ENCODE data around the gene NHSL2. TPM values are rescaled to one million over a fixed set of nuclear protein-coding genes. Genes with fewer than 3 reads are reported as not detected.

The NHSL2 gene
- total RNA-seq, 1 experiment from 2014 or later = not detected

DNA sequence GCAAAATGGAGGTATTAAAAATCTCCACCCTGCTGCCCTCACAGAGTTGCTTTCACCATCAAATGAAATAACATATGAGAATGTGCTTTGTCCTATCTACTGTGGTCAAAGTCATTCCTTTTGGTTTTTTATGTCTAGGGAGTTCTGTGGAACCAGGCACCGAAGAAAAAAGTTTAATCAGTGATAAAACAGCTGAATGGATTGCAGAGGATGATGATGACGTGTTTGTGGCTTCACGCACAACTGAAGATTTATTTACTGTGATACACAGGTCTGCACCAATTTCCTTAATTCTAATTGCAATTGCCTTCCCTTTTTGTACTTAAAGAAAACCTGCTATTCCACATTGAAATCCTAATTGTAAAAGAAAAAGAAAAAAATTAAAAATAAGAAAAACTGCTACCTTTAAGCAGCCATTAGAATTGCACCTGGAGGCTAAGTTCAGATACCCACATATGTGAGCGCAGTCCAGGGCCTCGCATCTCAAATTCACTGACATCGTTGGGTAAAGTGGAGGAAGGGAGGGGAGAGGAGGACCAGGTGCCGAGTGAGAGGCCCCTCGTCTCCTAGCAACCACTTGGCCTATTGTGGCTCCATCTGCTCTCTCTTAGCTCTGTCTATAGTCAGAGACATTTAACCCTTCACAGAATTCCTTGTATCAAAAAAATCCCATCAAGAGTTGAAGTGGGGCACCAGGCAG, 231.6 kb downstream of the NHSL2 start:
- no peak for DNase-seq
- no peaks in the 10 kb centered on the region for H3K9me3 ChIP-seq (ENCODE audit: insufficient read depth, low read depth)
- intact Hi-C loops (cut with micrococcal nuclease; ENCODE audit: unreplicated experiment) = no loop called here
- no peaks in the 10 kb centered on the region for H4K20me1 ChIP-seq (ENCODE audit: insufficient read depth)
- ChIA-PET CTCF (no interaction called here), POLR2A (ENCODE audit: unreplicated experiment) (no interaction called here)
- H3K27ac ChIP-seq = no peak overlapping the region
- no peaks in the 10 kb centered on the region for H3F3A ChIP-seq (ENCODE audit: insufficient read depth, low read depth)
- no peaks in the 10 kb centered on the region for H3K4me1 ChIP-seq (replicated peaks; ENCODE audit: insufficient read depth)
- H3K4me3 ChIP-seq = no peak overlapping the region
- H3K79me2 ChIP-seq (ENCODE audit: low read depth) = no peaks in the 10 kb centered on the region
- no peak overlapping the region for H2AFZ ChIP-seq
- H3K4me2 ChIP-seq = no peak overlapping the region
- no peaks in the 10 kb centered on the region for H3K9me2 ChIP-seq (ENCODE audit: insufficient read depth)
- no TSS peak for BruUV-seq (replicated peaks)
- TF ChIP-seq, protein P1, sequence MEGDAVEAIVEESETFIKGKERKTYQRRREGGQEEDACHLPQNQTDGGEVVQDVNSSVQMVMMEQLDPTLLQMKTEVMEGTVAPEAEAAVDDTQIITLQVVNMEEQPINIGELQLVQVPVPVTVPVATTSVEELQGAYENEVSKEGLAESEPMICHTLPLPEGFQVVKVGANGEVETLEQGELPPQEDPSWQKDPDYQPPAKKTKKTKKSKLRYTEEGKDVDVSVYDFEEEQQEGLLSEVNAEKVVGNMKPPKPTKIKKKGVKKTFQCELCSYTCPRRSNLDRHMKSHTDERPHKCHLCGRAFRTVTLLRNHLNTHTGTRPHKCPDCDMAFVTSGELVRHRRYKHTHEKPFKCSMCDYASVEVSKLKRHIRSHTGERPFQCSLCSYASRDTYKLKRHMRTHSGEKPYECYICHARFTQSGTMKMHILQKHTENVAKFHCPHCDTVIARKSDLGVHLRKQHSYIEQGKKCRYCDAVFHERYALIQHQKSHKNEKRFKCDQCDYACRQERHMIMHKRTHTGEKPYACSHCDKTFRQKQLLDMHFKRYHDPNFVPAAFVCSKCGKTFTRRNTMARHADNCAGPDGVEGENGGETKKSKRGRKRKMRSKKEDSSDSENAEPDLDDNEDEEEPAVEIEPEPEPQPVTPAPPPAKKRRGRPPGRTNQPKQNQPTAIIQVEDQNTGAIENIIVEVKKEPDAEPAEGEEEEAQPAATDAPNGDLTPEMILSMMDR (conservative IDR thresholded peaks at IDR 0.05) = no peak
- no peak for TF ChIP-seq EZH2 (IDR thresholded peaks at IDR 0.05; ENCODE audit: low read depth)
- no peaks in the 10 kb centered on the region for H3K36me3 ChIP-seq (ENCODE audit: low read depth)
- H3K27me3 ChIP-seq (ENCODE audit: insufficient read depth, low read depth) = peaks cover 58% of the 10 kb centered on the region

DNA sequence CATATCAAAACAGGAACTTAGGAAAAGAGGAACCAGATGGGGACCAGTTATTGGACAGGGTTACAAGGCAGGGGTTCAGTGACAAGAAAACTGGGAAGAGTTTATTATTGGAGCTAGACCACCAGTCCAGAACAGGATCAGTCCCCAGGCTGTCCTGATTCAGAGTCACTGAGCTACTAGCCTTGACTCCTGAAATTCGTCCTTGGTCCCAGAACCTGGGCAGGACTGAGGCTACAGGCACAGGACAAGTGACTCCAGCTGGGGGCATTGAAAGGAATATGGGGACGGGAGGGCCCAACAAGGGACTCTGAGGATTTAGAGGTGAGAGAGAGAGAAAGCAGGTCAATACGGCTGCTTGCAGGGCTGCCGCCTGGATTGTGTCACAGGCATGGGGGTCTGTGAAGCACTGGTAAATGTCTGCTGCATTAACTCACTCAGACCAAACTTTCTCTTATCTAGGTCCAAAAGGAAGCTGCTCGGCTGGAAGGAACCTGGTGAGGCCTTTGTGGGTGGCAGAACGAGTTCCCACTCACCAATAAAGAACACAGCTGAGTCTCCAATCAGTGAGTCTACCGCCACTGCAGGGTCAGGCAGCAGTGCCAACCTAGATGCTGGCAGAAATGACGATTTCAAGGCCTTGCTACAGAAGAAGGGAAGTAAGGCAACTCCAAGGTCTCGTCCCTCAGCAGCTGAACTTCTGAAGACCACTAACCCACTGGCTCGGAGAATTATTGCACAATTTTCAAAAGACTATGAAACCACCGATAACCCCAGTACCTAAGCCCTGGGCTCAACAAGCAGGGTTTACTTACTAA, 232.4 kb downstream of the NHSL2 start:
- no peaks in the 10 kb centered on the region for H3K79me2 ChIP-seq (ENCODE audit: low read depth)
- H3K4me2 ChIP-seq = no peak overlapping the region
- H4K20me1 ChIP-seq (ENCODE audit: insufficient read depth) = no peaks in the 10 kb centered on the region
- POLR2A ChIA-PET (ENCODE audit: unreplicated experiment) = no interaction called here
- no peaks in the 10 kb centered on the region for H3K4me1 ChIP-seq (replicated peaks; ENCODE audit: insufficient read depth)
- no peak overlapping the region for H2AFZ ChIP-seq
- intact Hi-C loops (cut with micrococcal nuclease; ENCODE audit: unreplicated experiment) = no loop called here
- TF ChIP-seq EZH2 (IDR thresholded peaks at IDR 0.05; ENCODE audit: low read depth) = no peak
- TF ChIP-seq, protein P1 (conservative IDR thresholded peaks at IDR 0.05) = no peak
- H3K9me2 ChIP-seq (ENCODE audit: insufficient read depth) = no peaks in the 10 kb centered on the region
- H3K27me3 ChIP-seq (ENCODE audit: insufficient read depth, low read depth) = peaks cover 52% of the 10 kb centered on the region
- H3K27ac ChIP-seq = no peak overlapping the region
- BruUV-seq (replicated peaks) = no TSS peak
- H3K9me3 ChIP-seq (ENCODE audit: insufficient read depth, low read depth) = no peaks in the 10 kb centered on the region
- CTCF ChIA-PET = no interaction called here
- DNase-seq = no peak
- no peaks in the 10 kb centered on the region for H3F3A ChIP-seq (ENCODE audit: insufficient read depth, low read depth)
- no peak overlapping the region for H3K4me3 ChIP-seq
- H3K36me3 ChIP-seq (ENCODE audit: low read depth) = no peaks in the 10 kb centered on the region

DNA sequence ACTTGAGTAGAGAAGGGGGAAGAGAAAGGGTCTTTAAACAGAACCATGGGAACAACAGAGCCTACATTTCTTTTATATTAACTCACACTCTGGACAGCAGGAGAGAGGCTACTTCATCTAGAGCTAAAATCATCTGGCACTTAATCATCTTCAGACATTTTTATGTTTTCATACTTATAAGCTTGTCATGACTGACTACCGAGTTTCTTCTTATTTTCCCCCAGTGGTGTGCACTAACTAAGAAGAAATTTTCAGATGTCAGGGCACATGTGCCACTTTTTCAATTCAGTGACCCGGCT, 232.9 kb downstream of the NHSL2 start:
- no peak overlapping the region for H3K4me2 ChIP-seq
- no peak overlapping the region for H3K4me3 ChIP-seq
- BruUV-seq (replicated peaks) = no TSS peak
- no peaks in the 10 kb centered on the region for H3K4me1 ChIP-seq (replicated peaks; ENCODE audit: insufficient read depth)
- intact Hi-C loops (cut with micrococcal nuclease; ENCODE audit: unreplicated experiment) = no loop called here
- H3K27ac ChIP-seq = no peak overlapping the region
- no peak overlapping the region for H2AFZ ChIP-seq
- H4K20me1 ChIP-seq (ENCODE audit: insufficient read depth) = no peaks in the 10 kb centered on the region
- DNase-seq = no peak
- peaks cover 46% of the 10 kb centered on the region for H3K27me3 ChIP-seq (ENCODE audit: insufficient read depth, low read depth)
- no peaks in the 10 kb centered on the region for H3F3A ChIP-seq (ENCODE audit: insufficient read depth, low read depth)
- H3K36me3 ChIP-seq (ENCODE audit: low read depth) = no peaks in the 10 kb centered on the region
- TF ChIP-seq, protein P1 (conservative IDR thresholded peaks at IDR 0.05) = no peak
- no peak for TF ChIP-seq EZH2 (IDR thresholded peaks at IDR 0.05; ENCODE audit: low read depth)
- no peaks in the 10 kb centered on the region for H3K9me3 ChIP-seq (ENCODE audit: insufficient read depth, low read depth)
- H3K9me2 ChIP-seq (ENCODE audit: insufficient read depth) = no peaks in the 10 kb centered on the region
- ChIA-PET CTCF (no interaction called here), POLR2A (ENCODE audit: unreplicated experiment) (no interaction called here)
- no peaks in the 10 kb centered on the region for H3K79me2 ChIP-seq (ENCODE audit: low read depth)

Measured in PC-9 (cell line).